Gastrocnemius medialis (tissue), 4 donors: ENCODE results near the gene DSC3. TPM values are rescaled to one million over a fixed set of nuclear protein-coding genes. Genes with fewer than 3 reads are reported as not detected.

Source experiments
- ATAC-seq, 2 donors: fragments of 150-250 bp; one replicate each; pipeline ENCODE4 v1.9.1; 2016
- DNase-seq, 2 donors: peaks; one replicate each; pipeline ENCODE4 v3.0.0-alpha.2; 2019
- H3K27ac ChIP-seq, 4 donors: fragments of 200-600 bp; sonication (generic); 1 replicate in 1 of 4; 2 replicates in 3 of 4; pipeline ENCODE4 v1.5.1; 2016 to 2018; ENCODE audit warnings: mild to moderate bottlenecking in 2 of 4, moderate library complexity in 1 of 4
- H3K27me3 ChIP-seq, 3 donors: fragments of 200-600 bp; sonication (generic) in 2 of 3; 1 replicate in 1 of 3; 2 replicates in 2 of 3; pipeline versions ENCODE4 v1.5.1 to v1.6.0; 2016 to 2019; ENCODE audit warnings: mild to moderate bottlenecking in 1 of 3, moderate library complexity in 1 of 3
- H3K36me3 ChIP-seq, 2 donors: fragments of 200-600 bp; sonication (generic) in 1 of 2; one replicate each; pipeline ENCODE4 v1.5.1; 2017 to 2018
- H3K4me1 ChIP-seq, 2 donors: fragments of 200-600 bp; sonication (generic) in 1 of 2; one replicate each; pipeline ENCODE4 v1.5.1; 2016 to 2017; ENCODE audit warnings: mild to moderate bottlenecking in 2 of 2
- H3K4me3 ChIP-seq, 4 donors: fragments of 200-600 bp; sonication (generic) in 3 of 4; 1 replicate in 1 of 4; 2 replicates in 3 of 4; pipeline ENCODE4 v1.5.1; 2016 to 2019; ENCODE audit warnings: mild to moderate bottlenecking in 2 of 4
- H3K9me3 ChIP-seq, 3 donors: fragments of 200-600 bp; sonication (generic) in 2 of 3; 1 replicate in 1 of 3; 2 replicates in 2 of 3; pipeline ENCODE4 v1.5.1; 2016 to 2019
- CTCF ChIP-seq, 5 experiments: fragments of 450-650 bp in 3 of 5; fragments of 200-600 bp in 2 of 5; sonication (generic) in 2 of 5; IDR thresholded peaks in 4 of 5; conservative IDR thresholded peaks in 1 of 5; 1 replicate in 4 of 5; 2 replicates in 1 of 5; pipeline ENCODE4 v1.5.1; 2016 to 2019; ENCODE audit warnings: antibody characterized with exemption in 5 of 5, mild to moderate bottlenecking in 3 of 5, moderate library complexity in 3 of 5
- POLR2A ChIP-seq, 2 donors: fragments of 450-650 bp; IDR thresholded peaks; one replicate each; pipeline ENCODE4 v1.6.1; 2017; ENCODE audit warnings: antibody characterized with exemption in 2 of 2, mild to moderate bottlenecking in 2 of 2, moderate library complexity in 2 of 2
- in situ Hi-C, 4 donors: fragments of 200-750 bp; cut with MboI; loops; one replicate each; pipeline versions ENCODE4 v1.15.0 to v1.8.0; 2017; ENCODE audit warnings: low sequenced_read_pairs in 4 of 4
- intact Hi-C: fragments of 100-400 bp; cut with DNase I; formaldehyde crosslinking; loops from one replicate; pipeline ENCODE4 v1.15.1; 2023; ENCODE audit warnings: low total_unique reads
- total RNA-seq, 4 donors: library from RNA; depleted of rRNA; stranded (reverse); fragments of >200 nt; gene quantifications; one replicate each; pipeline versions ENCODE4 v1.1.0 to v1.2.3, GENCODE V29; 2016

Gene DSC3
- total RNA-seq, 4 donors from 2014 or later = 0.04 TPM; not detected in 3

- DNase-seq (no peak), ATAC-seq (no peak)
- in situ Hi-C loops = no loop called here
- no peak overlapping the region for H3K4me3 ChIP-seq
- H3K27me3 ChIP-seq = no peaks in the 10 kb centered on the region
- no peak overlapping the region for H3K27ac ChIP-seq
- H3K36me3 ChIP-seq = no peaks in the 10 kb centered on the region
- no peaks in the 10 kb centered on the region for H3K9me3 ChIP-seq
- intact Hi-C loops = no loop called here
- TF ChIP-seq POLR2A (IDR thresholded peaks at IDR 0.05) (no peak), CTCF (IDR thresholded peaks at IDR 0.05 in 4 of 5, conservative IDR thresholded peaks at IDR 0.05 in 1 of 5) (no peak)
- no peaks in the 10 kb centered on the region for H3K4me1 ChIP-seq
Observed at GRCh38 chr18:30970196-30970816, 72.2 kb downstream of the DSC3 start.

GRCh38 chr18:30969670-30970170, 72.8 kb downstream of the DSC3 start:
- intact Hi-C loops = no loop called here
- TF ChIP-seq CTCF (IDR thresholded peaks at IDR 0.05 in 4 of 5, conservative IDR thresholded peaks at IDR 0.05 in 1 of 5) = no peak
- TF ChIP-seq POLR2A (IDR thresholded peaks at IDR 0.05) = no peak
- no peaks in the 10 kb centered on the region for H3K27me3 ChIP-seq
- ATAC-seq = no peak
- in situ Hi-C loops = no loop called here
- H3K4me1 ChIP-seq = no peaks in the 10 kb centered on the region
- no peak for DNase-seq
- no peak overlapping the region for H3K4me3 ChIP-seq
- no peaks in the 10 kb centered on the region for H3K36me3 ChIP-seq
- no peaks in the 10 kb centered on the region for H3K9me3 ChIP-seq
- H3K27ac ChIP-seq = no peak overlapping the region

GRCh38 chr18:30967701-30968100, 74.8 kb downstream of the DSC3 start:
- Histone ChIP-seq H3K27me3 (no peaks in the 10 kb centered on the region), H3K27ac (no peak overlapping the region), H3K4me3 (no peak overlapping the region), H3K36me3 (no peaks in the 10 kb centered on the region), H3K9me3 (no peaks in the 10 kb centered on the region), H3K4me1 (no peaks in the 10 kb centered on the region)
- in situ Hi-C loops = no loop called here
- TF ChIP-seq POLR2A (IDR thresholded peaks at IDR 0.05) (no peak), CTCF (IDR thresholded peaks at IDR 0.05 in 4 of 5, conservative IDR thresholded peaks at IDR 0.05 in 1 of 5) (no peak)
- ATAC-seq = no peak
- no peak for DNase-seq
- intact Hi-C loops = no loop called here

GRCh38 chr18:30965237-30965636, 77.3 kb downstream of the DSC3 start:
- no peaks in the 10 kb centered on the region for H3K36me3 ChIP-seq
- DNase-seq = no peak
- no peaks in the 10 kb centered on the region for H3K4me1 ChIP-seq
- intact Hi-C loops = no loop called here
- H3K27me3 ChIP-seq = no peaks in the 10 kb centered on the region
- no peak for ATAC-seq
- no peak overlapping the region for H3K27ac ChIP-seq
- TF ChIP-seq CTCF (IDR thresholded peaks at IDR 0.05 in 4 of 5, conservative IDR thresholded peaks at IDR 0.05 in 1 of 5) = no peak
- no peak for TF ChIP-seq POLR2A (IDR thresholded peaks at IDR 0.05)
- no peaks in the 10 kb centered on the region for H3K9me3 ChIP-seq
- in situ Hi-C loops = no loop called here
- H3K4me3 ChIP-seq = no peak overlapping the region

GRCh38 chr18:30960661-30961060, 81.9 kb downstream of the DSC3 start:
- H3K36me3 ChIP-seq = no peaks in the 10 kb centered on the region
- no peak overlapping the region for H3K27ac ChIP-seq
- no peaks in the 10 kb centered on the region for H3K4me1 ChIP-seq
- intact Hi-C loops = no loop called here
- ATAC-seq (no peak), DNase-seq (no peak)
- H3K4me3 ChIP-seq = no peak overlapping the region
- in situ Hi-C loops = no loop called here
- no peaks in the 10 kb centered on the region for H3K9me3 ChIP-seq
- no peaks in the 10 kb centered on the region for H3K27me3 ChIP-seq
- TF ChIP-seq CTCF (IDR thresholded peaks at IDR 0.05 in 4 of 5, conservative IDR thresholded peaks at IDR 0.05 in 1 of 5) (no peak), POLR2A (IDR thresholded peaks at IDR 0.05) (no peak)
